HG02852 (cell line): ENCODE data around the gene PPP1R16B.

Experiments used
- ATAC-seq: cut with Tn5 transposase; IDR thresholded peaks from one replicate; pipeline ENCODE4 v1.9.1; 2021; ENCODE audit warnings: mild to moderate bottlenecking, moderate library complexity; ENCODE audit not compliant: unreplicated experiment

Gene PPP1R16B

DNA sequence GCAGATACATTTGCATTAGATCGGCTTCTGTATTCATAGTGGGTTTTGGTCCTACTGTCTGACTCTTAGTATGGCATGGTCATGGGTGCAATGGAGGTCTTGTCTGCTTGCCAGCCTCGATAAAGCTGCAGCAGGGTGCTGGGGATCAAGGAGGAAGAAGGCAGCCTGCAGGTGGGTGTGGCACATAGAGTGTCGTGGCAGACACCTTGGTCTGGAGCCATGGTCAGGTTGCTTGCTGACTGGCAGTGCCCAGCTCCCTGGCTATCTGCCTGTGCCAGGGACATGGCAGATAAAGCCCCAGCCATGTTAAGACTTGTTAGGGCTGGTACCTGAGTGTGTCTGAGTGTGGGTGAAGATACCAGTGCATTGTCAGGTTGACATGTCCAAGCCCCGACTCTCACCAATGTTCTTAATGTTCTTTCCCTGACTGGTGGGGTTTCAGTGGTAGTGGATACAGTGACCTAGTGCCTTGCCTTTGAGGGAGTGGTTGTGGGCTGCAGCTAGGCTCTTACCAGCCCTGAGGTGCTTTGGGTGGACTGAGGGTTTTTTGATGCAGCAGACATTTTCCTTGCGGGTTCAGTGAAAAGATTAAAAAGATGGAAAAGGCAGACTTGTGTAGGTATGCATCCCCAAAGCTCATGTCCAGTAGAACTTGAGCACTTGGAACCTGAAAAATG lies 122.5 kb downstream of the PPP1R16B start:
- no peak for ATAC-seq

DNA sequence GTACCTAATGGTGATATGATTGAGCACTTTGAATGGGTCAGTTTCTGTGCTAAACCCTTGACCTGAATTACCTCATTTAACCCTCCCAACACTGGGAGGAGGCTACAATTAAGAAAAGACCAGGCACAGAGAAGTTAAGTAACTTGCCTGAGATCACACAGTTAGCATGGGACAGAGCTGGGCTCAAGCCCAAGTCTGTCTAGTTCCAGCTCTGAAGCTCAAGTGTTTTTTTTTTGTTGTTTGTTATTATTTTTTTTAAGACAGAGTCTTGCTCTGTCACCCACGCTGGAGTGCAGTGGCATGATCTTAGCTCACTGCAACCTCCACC lies 124.7 kb downstream of the PPP1R16B start:
- ATAC-seq = no peak

DNA sequence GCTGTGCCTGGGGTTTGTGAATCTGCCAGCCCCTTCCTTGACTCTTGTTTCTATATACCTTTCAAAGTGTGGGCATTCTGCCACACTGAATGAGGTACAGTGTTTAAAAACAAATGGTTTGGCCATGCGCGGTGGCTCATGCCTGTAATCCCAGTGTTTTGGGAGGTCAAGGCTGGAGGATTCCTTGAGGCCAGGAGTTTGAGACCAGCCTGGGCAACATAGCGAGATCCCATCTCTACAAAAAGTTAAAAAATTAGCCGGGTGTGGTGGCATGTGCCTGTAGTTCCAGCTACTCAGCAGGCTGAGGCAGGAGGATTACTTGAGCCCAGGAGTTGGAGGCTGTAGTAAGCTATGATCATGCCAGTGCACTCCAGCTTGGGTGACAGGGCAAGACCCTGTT lies 126.5 kb downstream of the PPP1R16B start:
- ATAC-seq = no peak

DNA sequence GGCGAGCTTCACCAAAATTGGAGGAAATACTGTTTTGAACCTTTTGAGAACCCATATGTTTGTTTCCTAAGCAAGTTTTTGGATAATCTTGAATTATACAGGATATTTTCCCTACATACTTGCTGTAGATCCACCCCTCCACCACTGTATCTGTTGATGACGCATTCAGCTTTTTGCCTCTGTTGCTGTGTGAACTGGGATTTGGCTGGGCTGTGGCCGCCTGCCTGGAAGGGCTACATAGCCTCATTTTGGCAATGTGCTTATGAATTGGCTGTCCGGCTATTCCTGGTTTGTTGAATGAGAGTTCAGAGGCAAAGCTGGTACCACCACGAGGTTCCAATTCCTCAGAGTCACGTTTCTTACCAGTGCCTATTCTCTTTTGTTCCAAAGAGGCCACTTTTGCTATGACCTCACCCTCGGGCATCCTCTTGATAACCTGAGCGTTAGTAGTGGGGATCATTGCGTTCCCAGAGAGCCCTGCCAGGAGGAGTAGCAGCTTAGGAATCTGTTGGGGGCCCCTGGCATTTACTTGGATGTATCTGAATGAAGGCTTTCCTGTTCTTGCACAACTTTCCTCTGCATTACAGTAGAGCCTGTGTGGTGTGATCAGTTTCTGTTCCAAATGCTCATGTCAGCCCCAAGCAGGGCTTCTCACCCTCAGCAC lies 127.1 kb downstream of the PPP1R16B start:
- ATAC-seq = no peak

DNA sequence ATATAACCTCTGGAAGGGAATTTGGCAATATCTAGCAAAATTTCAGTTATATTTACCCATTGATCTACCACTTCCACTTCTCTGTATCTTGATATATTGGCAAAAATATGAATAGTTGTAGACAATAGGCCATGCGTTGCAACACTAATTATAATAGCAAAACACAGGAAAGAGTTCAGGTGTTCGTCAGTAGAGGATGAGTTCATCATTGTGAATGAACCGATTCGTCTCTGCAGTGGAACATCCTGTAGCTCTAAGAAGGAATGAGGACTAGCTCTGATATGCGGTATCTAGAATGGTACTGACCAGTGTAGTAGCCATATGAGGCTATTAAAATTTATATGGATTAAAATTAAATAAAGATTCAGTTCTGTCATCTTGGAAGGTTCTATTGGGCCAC lies 129.0 kb downstream of the PPP1R16B start:
- ATAC-seq = no peak

DNA sequence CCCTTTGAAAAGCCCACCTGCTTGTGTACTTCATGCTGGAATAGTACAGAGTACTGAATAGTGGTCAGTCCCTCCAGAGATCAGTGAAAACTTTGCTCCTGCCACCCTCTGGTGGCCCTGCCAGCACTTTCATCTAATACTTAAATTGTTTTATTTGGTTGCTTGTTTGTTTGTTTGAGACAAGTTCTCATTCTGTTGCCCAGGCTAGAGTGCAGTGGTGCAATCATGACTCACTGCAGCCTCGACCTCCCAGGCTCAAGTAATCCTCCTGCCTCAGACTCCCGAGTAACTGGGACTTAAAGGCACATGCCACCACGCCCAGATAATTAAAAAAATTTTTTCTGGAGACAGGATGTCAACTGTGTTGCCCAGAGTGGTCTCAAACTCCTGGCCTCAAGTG lies 129.8 kb downstream of the PPP1R16B start:
- ATAC-seq = no peak

DNA sequence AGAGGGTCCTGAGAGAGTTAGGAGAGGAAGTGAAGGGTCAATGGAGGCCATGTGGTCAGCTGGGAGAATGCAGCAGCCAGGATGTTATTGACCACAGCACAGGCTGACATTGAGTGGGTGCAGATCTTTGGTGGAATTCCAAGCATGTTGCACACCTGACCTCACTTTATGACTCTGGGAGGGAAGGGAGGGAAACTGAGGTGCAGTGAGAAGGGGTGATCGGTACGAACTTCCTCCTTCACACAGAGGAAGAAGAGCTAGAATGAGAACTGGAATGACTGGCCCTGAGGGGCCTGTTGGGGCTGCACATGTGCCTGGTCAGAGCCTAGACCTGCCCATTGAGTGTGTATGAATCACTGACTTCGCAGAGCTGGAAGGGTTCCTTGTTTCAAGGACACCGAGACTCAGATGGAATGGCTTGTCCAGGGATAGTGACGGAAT lies 130.5 kb downstream of the PPP1R16B start:
- ATAC-seq = no peak

DNA sequence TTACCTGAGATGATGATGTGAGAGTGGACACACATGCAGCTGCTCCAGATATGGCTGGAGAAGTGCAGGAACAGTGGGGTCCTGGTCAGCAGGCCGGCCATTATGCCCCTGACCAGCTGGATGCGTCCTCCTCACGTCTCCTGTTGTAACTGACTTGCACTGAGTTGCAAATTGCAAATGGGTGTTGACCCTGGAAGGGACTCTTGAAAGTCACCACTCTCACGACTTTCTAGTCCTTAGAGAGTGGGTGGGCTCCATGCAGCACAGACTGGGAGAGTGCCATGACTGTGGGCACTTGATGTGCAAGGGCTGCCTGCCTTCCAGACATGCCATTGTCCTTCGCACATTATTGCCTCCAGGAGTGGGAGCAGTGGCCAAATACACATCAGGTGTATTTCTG lies 131.5 kb downstream of the PPP1R16B start:
- no peak for ATAC-seq

DNA sequence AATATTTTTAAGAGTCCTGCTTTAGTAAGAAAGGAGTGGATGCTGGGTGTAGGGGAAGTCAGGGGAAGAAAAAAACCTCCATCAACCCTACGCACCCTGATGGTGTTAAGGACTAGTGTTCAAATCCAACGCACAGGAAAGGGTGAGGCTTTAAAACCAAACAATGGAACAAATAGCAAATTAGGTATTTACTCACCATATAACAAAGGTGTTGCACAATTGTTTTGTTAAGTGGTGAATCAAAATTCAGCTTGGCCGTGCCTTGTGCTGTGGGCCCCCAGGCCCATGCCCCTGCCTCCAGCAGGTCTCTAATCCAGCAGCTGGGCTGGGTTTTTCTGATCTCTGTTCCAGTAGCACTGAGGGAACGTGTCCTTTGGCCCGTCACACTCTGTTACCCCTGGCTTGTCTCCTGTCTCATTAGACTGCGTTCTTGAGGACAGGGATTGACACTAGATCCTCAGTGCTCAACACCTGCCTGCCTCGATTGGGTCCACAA lies 132.5 kb downstream of the PPP1R16B start:
- no peak for ATAC-seq

DNA sequence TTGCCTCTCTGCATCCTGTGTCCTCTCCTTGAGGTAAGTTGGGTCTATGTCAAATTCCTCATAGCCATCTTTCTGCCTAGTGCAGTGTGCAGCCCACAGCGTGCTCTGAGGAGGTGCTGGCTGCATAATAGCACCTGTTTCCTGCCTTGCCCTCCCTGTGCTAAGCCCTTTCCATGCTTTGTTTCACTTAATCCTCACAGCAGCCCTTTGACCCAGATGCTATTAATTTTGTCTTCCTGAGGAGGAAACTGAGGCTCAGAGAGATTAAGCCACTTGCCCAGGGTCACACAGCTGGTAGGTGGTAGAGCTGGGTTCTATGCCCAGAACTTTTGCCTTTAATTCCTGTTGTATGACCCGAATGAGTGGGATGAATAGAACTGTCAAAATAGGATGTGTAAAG lies 134.2 kb downstream of the PPP1R16B start:
- ATAC-seq = no peak

DNA sequence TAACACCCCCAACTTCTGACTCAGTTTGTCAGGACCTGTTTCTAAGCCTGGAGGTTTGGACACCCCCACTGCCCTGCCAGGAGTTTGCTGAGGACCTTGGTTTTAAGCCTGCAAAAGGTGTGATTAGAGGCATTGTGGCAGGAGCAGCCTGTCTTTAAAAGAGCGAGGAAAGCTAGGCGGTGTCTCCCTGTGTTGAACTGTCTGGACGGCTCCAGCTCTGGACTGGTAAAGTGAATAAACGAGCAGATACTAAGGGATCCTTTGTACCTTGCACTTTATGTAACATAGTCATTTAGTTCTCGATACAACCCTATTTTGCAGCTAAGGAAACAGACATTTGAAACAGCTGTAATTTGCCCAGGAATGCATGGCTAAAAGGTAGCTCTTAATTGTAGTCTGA lies 135.1 kb downstream of the PPP1R16B start:
- no peak for ATAC-seq

DNA sequence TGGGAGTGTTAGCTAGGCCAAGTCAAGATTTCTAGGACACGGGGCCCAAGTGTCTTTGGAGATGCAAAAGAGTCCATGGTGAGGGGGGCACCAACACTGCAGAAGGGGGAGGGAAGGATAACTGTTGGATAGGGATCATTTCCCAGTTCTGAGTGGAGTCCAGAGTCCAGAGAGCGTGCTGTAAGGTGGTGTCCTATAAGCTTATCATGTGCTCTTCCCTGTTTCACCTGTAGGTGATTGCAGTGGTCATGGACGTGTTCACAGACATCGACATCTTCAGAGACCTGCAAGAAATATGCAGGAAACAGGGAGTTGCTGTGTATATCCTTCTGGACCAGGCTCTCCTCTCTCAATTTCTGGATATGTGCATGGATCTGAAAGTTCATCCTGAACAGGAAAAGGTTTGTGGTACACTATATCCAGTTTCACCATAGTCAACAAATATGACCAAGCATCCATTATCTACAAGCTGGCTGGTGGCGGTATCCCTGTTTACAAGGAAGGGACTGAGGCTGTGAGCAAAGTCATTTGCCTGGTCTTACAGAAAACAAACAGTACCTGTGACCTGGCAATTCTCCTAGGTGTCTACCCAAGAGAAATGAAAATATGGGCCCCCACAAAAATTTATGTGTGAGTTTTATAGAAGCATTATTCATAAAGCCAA lies 136.4 kb downstream of the PPP1R16B start:
- ATAC-seq = no peak

DNA sequence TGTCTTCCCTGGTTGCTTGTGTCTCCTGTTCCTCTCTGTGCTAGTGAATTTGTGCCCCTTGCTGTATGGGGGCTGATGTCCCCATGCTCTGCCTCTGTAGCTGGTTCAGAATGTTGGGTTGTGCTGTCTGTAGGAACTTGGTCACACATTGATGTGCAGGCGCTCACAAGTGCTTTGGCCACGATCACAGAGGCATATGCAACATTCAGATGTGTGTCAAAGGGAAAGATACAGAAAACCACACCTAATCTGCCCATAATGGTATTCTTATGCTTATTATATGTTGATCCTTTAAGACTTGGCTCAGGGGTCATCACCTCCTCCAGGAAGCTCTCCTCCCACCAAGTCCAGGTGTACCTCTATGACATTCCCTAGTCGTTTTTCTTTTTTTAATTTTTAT lies 139.5 kb downstream of the PPP1R16B start:
- no peak for ATAC-seq

DNA sequence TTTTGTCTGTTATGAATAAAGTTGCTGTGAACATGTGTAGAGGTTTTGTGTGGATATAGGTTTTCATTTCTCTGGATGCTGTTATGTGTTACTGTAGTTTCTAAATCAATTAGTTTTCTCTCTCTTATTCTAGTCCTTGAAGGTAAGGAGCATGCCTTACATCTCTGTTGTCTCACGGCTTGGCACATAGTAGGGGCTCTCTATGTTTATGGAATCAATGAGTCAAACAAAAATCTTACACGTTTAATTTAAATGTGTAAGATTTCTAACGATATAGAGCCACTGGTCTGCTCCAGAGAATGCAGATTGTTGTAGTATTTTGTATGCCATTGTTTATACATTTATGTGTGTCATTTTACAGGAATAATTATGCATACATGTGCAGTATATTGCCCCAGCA lies 141.3 kb downstream of the PPP1R16B start:
- ATAC-seq = no peak

DNA sequence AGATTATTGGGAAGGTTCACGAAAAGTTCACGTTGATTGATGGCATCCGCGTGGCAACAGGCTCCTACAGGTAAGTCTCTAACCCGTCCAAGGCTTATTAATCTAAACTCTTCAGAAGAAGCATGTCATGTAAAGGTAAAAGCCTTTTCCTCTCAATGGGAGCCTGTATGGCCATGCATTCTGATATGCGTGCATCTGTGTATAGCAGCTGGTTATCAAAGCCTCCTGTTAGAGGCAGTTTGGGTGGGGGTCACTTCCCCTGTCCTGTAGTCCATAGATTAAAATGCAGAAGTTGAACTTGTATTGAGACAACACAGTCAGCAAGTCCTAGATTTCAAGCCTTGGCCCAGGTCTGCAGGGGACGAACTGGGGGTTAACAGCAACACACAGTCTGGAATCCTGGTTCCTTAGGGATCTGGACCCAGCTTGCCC lies 142.4 kb downstream of the PPP1R16B start:
- ATAC-seq = no peak

DNA sequence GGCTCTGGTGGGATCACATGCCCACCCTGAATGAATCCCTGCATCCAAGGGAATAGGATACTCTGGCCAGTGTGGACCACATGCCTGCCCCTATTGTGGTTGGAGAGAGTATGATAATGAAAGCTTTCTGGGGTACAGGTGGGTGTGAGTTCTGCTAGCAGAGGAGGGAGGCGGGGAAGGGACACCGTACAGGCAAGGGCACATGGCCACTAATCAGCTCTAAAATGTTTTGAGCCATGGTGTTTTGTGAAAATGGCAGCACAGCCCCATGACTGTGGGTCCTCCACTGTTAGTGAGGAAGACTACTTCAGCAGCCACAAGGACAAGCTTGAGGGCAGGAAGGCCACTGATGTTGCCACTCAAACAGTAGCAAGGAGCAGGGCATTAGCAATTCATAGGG lies 144.8 kb downstream of the PPP1R16B start:
- no peak for ATAC-seq

DNA sequence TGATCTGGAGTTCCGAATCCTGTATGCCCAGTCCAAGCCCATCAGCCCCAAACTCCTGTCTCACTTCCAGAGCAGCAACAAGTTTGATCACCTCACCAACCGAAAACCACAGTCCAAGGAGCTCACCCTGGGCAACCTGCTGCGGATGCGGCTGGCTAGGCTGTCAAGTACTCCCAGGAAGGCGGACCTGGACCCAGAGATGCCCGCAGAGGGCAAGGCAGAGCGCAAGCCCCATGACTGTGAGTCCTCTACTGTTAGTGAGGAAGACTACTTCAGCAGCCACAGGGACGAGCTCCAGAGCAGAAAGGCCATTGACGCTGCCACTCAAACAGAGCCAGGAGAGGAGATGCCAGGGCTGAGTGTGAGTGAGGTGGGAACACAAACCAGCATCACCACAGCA lies 146.1 kb downstream of the PPP1R16B start:
- ATAC-seq = no peak

DNA sequence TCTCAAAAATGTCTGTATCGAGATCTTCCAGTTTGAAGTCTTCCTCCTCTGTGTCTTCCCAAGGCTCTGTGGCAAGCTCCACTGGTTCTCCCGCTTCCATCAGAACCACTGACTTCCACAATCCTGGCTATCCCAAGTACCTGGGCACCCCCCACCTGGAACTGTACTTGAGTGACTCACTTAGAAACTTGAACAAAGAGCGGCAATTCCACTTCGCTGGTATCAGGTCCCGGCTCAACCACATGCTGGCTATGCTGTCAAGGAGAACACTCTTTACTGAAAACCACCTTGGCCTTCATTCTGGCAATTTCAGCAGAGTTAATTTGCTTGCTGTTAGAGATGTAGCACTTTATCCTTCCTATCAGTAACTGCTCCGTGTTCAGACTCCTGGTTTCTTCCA lies 146.7 kb downstream of the PPP1R16B start:
- ATAC-seq = no peak

DNA sequence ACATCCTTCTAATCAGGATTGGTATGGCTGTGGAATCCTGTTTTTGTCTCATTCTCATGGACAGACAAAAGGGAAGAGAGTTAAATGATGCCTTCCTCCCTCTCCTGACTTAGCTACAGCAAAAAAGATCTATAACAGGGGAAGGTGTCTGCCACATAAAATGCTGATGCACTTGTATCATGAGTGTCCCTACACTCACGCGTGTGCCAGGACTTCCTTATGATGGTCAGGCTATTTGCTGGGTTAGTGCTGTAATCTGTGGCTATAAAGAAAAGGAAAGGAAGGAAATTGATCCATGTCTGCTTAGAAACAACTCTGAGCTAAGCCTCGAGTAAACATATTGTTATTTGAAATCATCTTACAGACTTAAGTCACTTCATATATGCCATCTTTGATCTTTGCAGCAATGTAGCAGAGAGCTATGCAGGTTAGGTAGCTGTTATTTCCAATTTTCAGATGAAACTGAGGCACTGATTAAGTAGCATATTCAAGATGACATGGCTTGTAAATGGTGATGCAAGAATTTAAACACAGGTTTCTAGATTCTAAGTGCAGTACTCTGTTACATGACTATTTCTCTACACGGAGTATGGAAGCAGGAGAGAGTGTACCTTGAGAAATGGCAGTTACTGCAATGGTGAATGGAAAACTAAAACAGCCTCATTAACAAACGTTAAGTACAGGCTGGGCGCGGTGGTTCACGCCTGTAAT lies 148.3 kb downstream of the PPP1R16B start:
- no peak for ATAC-seq

DNA sequence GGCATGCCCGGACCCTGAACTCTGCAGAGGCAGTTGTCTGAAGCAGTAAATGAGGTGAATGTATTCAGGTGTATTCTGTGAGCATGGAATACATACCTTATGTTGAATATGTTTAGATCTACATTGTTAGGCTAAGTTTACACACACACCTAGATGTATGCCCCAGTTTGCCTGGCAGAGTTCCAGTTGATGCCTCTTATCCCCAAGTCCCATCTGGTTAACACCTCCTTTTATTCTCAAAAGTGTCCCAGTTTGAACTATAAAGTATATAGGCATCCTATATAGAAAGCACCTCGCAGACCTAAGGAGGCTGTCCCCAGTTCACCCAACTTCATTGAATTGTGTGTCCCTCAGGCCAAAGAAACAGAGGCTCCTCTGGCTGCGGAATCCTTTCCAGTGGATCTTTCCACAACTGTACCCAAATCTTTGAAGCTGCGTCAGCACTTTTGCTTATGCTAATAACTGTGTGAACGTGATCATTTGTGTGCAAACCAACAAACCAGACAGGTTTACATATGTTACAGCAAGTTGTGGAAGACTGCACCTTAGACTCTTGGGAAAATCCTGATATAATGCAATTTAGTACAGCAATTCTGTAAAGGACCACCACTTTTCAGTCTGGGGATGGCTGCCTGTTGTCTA lies 151.9 kb downstream of the PPP1R16B start:
- no peak for ATAC-seq

DNA sequence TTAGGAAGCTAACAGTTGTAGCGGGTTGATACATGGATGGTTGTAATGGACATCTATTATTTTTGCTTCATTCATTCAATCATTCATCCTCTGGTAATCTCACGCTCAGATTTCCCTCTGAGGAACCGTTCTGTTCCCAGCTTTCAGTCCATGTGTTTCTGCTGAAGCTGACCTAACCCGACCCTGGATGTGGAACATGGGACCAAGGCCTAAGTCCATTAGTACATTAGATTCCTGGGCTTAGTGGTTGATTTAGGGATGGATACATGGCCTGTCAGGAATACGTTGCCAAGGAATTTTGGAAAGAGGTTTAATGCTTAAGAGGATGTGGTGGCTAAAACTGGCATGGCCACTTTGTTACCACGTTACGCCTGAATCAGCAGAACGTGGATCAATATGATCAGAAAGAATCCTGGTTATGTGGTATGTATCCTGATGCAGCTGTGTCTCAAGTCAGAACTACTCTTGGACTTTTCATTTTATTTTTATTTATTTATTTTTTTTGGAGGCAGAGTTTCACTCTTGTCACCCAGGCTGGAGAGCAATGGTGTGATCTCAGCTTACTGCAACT lies 152.5 kb downstream of the PPP1R16B start:
- ATAC-seq = no peak
